Natural killer cell (primary cell): Measurements from ENCODE around the gene DNAJC25. TPM values are rescaled to one million over a fixed set of nuclear protein-coding genes. Genes with fewer than 3 reads are reported as not detected.
"Not testable (repeated sequence)": the region's sequence is repeated elsewhere in the genome, so short reads cannot be mapped to it uniquely, and the experiment has no call there.

ENCODE experiments used
- ATAC-seq, 3 donors: fragments of 150-1000 bp in 2 of 3; fragments of 200-7000 bp in 1 of 3; cut with Tn5 transposase; 1 replicate in 1 of 3; 2 replicates in 2 of 3; pipeline ENCODE4 v1.10.0; 2021; ENCODE audit warnings: mild to moderate bottlenecking in 2 of 3, moderate library complexity in 2 of 3
- DNase-seq, 2 donors: peaks; one replicate each; pipeline versions ENCODE4 v3.0.0 to v3.0.0-alpha.2; 2013 to 2021; ENCODE audit warnings: mixed read lengths in 1 of 2
- H3K27ac ChIP-seq: one replicate; pipeline ENCODE4 v1.5.1; 2013; ENCODE audit warnings: mild to moderate bottlenecking, low read length
- H3K27me3 ChIP-seq: one replicate; pipeline ENCODE4 v1.6.1; 2013; ENCODE audit warnings: low read length; ENCODE audit not compliant: control insufficient read depth, insufficient read depth
- H3K36me3 ChIP-seq: one replicate; pipeline ENCODE4 v1.6.1; 2013; ENCODE audit warnings: low read length; ENCODE audit not compliant: control insufficient read depth, insufficient read depth
- H3K4me1 ChIP-seq: one replicate; pipeline ENCODE4 v1.6.1; 2013; ENCODE audit warnings: low read length; ENCODE audit not compliant: control insufficient read depth, insufficient read depth
- H3K4me3 ChIP-seq: one replicate; pipeline ENCODE4 v1.5.1; 2013; ENCODE audit warnings: low read length
- H3K9me3 ChIP-seq: one replicate; pipeline ENCODE4 v1.6.1; 2013; ENCODE audit warnings: low read length; ENCODE audit not compliant: control insufficient read depth, insufficient read depth
- H3K27ac Mint-ChIP-seq, 2 donors: one replicate each; pipeline ENCODE4 v1.8.0; 2022; ENCODE audit warnings: mild to moderate bottlenecking in 2 of 2, mixed read lengths in 2 of 2, moderate library complexity in 1 of 2
- H3K27me3 Mint-ChIP-seq, 2 donors: one replicate each; pipeline ENCODE4 v1.8.0; 2022; ENCODE audit warnings: low read depth in 2 of 2, mixed read lengths in 2 of 2
- H3K36me3 Mint-ChIP-seq: one replicate; pipeline ENCODE4 v1.8.0; 2022; ENCODE audit warnings: mixed read lengths
- H3K4me1 Mint-ChIP-seq, 2 donors: one replicate each; pipeline ENCODE4 v1.8.0; 2022; ENCODE audit warnings: mixed read lengths in 2 of 2
- H3K4me3 Mint-ChIP-seq: one replicate; pipeline ENCODE4 v1.8.0; 2022; ENCODE audit warnings: mild to moderate bottlenecking, moderate library complexity, mixed read lengths
- H3K9me3 Mint-ChIP-seq, 2 donors: one replicate each; pipeline ENCODE4 v1.8.0; 2022; ENCODE audit warnings: mixed read lengths in 2 of 2
- WGBS: methylation state at CpG from one replicate; pipeline ENCODE4 v1.1.7; 2013; ENCODE audit warnings: missing lambda C conversion rate; ENCODE audit not compliant: insufficient coverage; 5-methylcytosine and 5-hydroxymethylcytosine counted together
- intact Hi-C: fragments of 100-400 bp; cut with micrococcal nuclease; formaldehyde crosslinking; loops from one replicate; pipeline ENCODE4 v1.14.2; 2022
- total RNA-seq, 4 donors: library from RNA; stranded (reverse); fragments of 120-200 nt in 1 of 4; gene quantifications; one replicate each; pipeline versions ENCODE4 v1.2.3 to v1.2.4, GENCODE V29; 2013 to 2022
- TF ChIP-seq, protein P1 (sequence below): fragments of 200-600 bp; IDR thresholded peaks from one replicate; pipeline ENCODE4 v1.8.0; 2022; ENCODE audit warnings: antibody characterized with exemption

DNAJC25 gene
- total RNA-seq, 3 donors from 2014 or later (not counting 1 experiment from before 2014, with no cell fraction given), result 5.1 to 5.9 (median 5.7) TPM

DNA sequence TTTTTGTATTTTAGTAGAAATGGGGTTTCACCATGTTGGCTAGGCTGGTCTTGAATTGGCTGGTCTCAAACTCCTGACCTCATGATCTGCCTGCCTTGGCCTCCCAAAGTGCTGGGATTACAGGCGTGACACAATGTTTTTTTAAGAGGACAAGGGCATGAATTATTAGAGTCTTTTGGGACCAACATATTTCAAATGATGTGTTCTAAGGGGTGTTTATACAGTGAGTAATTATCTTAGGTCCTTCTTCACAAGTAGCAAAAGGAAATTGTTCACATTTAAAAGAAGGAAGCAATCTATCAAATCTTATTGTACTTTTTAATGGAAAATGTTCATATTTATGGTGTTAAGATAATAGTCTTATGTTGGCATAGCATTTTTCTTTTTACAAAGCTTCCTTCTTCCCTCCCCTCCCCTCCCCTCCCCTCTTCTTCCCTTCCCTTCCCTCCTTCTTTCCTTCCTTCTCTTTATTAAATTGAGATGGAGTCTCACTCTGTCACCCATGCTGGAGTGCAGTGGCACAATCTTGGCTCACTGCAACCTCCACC, 37.0 kb downstream of the DNAJC25 start:
- Histone ChIP-seq H3K4me3 (no peak overlapping the region), H3K4me1 (peaks cover 5% of the 10 kb centered on the region), H3K9me3 (no peaks in the 10 kb centered on the region), H3K36me3 (peaks cover 6% of the 10 kb centered on the region), H3K27ac (no peak overlapping the region), H3K27me3 (no peaks in the 10 kb centered on the region)
- TF ChIP-seq, protein P1, sequence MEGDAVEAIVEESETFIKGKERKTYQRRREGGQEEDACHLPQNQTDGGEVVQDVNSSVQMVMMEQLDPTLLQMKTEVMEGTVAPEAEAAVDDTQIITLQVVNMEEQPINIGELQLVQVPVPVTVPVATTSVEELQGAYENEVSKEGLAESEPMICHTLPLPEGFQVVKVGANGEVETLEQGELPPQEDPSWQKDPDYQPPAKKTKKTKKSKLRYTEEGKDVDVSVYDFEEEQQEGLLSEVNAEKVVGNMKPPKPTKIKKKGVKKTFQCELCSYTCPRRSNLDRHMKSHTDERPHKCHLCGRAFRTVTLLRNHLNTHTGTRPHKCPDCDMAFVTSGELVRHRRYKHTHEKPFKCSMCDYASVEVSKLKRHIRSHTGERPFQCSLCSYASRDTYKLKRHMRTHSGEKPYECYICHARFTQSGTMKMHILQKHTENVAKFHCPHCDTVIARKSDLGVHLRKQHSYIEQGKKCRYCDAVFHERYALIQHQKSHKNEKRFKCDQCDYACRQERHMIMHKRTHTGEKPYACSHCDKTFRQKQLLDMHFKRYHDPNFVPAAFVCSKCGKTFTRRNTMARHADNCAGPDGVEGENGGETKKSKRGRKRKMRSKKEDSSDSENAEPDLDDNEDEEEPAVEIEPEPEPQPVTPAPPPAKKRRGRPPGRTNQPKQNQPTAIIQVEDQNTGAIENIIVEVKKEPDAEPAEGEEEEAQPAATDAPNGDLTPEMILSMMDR, result no peak
- H3K27ac Mint-ChIP-seq, result no peak overlapping the region
- DNase-seq, result no peak
- H3K4me3 Mint-ChIP-seq, result no peak overlapping the region
- H3K4me1 Mint-ChIP-seq, result peaks cover 12 to 14% of the 10 kb centered on the region in 2 donors
- WGBS, result 100% methylated on average over 1 of the region's 1 CpG
- ATAC-seq, result no peak
- no peaks in the 10 kb centered on the region for H3K27me3 Mint-ChIP-seq
- intact Hi-C loops, result no loop called here
- no peaks in the 10 kb centered on the region for H3K9me3 Mint-ChIP-seq
- H3K36me3 Mint-ChIP-seq, result peaks cover 6% of the 10 kb centered on the region

DNA sequence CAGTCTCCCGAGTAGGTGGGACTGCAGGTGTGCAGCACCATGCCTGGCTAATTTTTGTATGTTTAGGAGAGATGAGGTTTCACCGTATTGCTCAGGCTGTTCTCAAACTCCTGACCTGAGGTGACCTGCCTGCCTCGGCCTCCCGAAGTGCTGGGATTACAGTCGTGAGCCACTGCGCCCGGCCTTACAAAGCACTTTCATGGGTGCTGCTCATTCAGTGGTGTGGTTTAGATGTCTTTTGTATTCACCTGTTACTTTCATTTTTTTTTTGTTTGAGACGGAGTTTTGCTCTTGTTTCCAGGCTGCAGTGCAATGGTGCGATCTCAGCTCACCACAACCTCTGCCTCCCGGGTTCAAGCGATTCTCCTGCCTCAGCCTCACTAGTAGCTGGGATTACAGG, 37.5 kb downstream of the DNAJC25 start:
- ATAC-seq, H3K27ac Mint-ChIP-seq, H3K36me3 ChIP-seq, DNase-seq, H3K27ac ChIP-seq, H3K4me1 ChIP-seq, intact Hi-C loops, H3K4me3 ChIP-seq, H3K9me3 ChIP-seq, H3K27me3 Mint-ChIP-seq, H3K36me3 Mint-ChIP-seq, H3K9me3 Mint-ChIP-seq, H3K4me3 Mint-ChIP-seq, H3K27me3 ChIP-seq: not testable (repeated sequence)
- H3K4me1 Mint-ChIP-seq, result peaks cover 7 to 11% of the 10 kb centered on the region in 2 donors
- 92% methylated on average over 11 of the region's 11 CpGs for WGBS

DNA sequence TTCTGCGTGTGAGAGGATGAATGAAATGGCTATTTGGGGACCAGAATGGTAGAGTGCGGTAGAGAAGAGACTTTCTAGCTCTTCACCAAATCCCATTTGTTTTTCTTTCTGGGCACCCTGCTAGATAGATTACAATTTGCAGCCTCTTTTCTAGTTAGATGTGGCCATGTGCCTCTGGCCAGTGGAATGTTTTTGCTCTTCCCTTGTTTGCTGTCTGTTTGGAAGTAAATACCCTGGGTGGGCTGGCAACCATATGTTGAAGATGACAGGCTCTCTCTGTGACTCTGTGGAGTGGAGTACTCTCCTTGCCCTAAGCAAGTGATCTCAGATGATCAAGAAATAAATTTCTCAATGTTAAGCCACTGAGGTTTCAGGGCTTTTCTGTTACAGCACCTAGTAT, 43.2 kb downstream of the DNAJC25 start:
- H3K9me3 Mint-ChIP-seq, result no peaks in the 10 kb centered on the region
- H3K27ac Mint-ChIP-seq, result no peak overlapping the region
- Histone ChIP-seq H3K4me3 (no peak overlapping the region), H3K9me3 (no peaks in the 10 kb centered on the region), H3K27me3 (no peaks in the 10 kb centered on the region), H3K27ac (no peak overlapping the region), H3K36me3 (peaks cover 5% of the 10 kb centered on the region), H3K4me1 (no peaks in the 10 kb centered on the region)
- no peaks in the 10 kb centered on the region for H3K27me3 Mint-ChIP-seq
- intact Hi-C loops, result no loop called here
- H3K36me3 Mint-ChIP-seq, result peaks cover 6% of the 10 kb centered on the region
- ATAC-seq (no peak), DNase-seq (no peak)
- H3K4me3 Mint-ChIP-seq, result no peak overlapping the region
- WGBS, result 100% methylated on average over 1 of the region's 2 CpGs
- peaks cover 0 to 4% of the 10 kb centered on the region in 2 donors for H3K4me1 Mint-ChIP-seq
- TF ChIP-seq, protein P1, result no peak

GRCh38 chr9:111676116-111676515, 45.0 kb downstream of the DNAJC25 start:
- Histone ChIP-seq H3K36me3 (peaks cover 3% of the 10 kb centered on the region), H3K27ac (no peak overlapping the region), H3K4me1 (no peaks in the 10 kb centered on the region), H3K9me3 (no peaks in the 10 kb centered on the region), H3K4me3 (no peak overlapping the region), H3K27me3 (no peaks in the 10 kb centered on the region)
- no peak for ATAC-seq
- peaks cover 0 to 4% of the 10 kb centered on the region in 2 donors for H3K4me1 Mint-ChIP-seq
- no peak overlapping the region for H3K4me3 Mint-ChIP-seq
- H3K36me3 Mint-ChIP-seq, result no peaks in the 10 kb centered on the region
- TF ChIP-seq, protein P1, result no peak
- DNase-seq, result no peak
- H3K9me3 Mint-ChIP-seq, result no peaks in the 10 kb centered on the region
- intact Hi-C loops, result no loop called here
- WGBS, result no CpG with 5 or more reads among the region's 3 CpGs
- H3K27ac Mint-ChIP-seq, result no peak overlapping the region
- H3K27me3 Mint-ChIP-seq, result no peaks in the 10 kb centered on the region
